Stomach (tissue), 9 donors: Measurements from ENCODE around the gene KCNIP4. TPM values are rescaled to one million over a fixed set of nuclear protein-coding genes. Genes with fewer than 3 reads are reported as not detected.

ENCODE experiments used
- DNase-seq, 2 donors: peaks; one replicate each; pipeline versions ENCODE4 v3.0.0 to v3.0.0-alpha.2; 2013 to 2019
- H3K27ac ChIP-seq, 5 donors: fragments of 200-600 bp in 4 of 5; sonication (generic) in 4 of 5; one replicate each; pipeline ENCODE4 v1.5.1; 2013 to 2019; ENCODE audit warnings: mild to moderate bottlenecking in 1 of 5, moderate library complexity in 1 of 5
- H3K27me3 ChIP-seq, 3 donors: fragments of 200-600 bp; sonication (generic); one replicate each; pipeline ENCODE4 v1.5.1; 2017 to 2019; ENCODE audit warnings: mixed run types in 1 of 3
- H3K36me3 ChIP-seq, 4 donors: fragments of 200-600 bp; sonication (generic); 1 replicate in 3 of 4; 2 replicates in 1 of 4; pipeline ENCODE4 v1.5.1; 2016 to 2019
- H3K4me1 ChIP-seq, 4 donors: fragments of 200-600 bp; sonication (generic); one replicate each; pipeline ENCODE4 v1.5.1; 2016 to 2019
- H3K4me3 ChIP-seq, 4 donors: fragments of 200-600 bp; sonication (generic) in 3 of 4; one replicate each; pipeline ENCODE4 v1.5.1; 2016 to 2019; ENCODE audit warnings: mild to moderate bottlenecking in 1 of 4
- H3K9me3 ChIP-seq, 4 donors: fragments of 200-600 bp; sonication (generic); one replicate each; pipeline ENCODE4 v1.5.1; 2016 to 2019
- EP300 ChIP-seq: sonication (generic); formaldehyde crosslinking; IDR thresholded peaks from one replicate; pipeline ENCODE4 v1.6.1; 2017; ENCODE audit warnings: antibody characterized with exemption
- POLR2A ChIP-seq, 4 donors: fragments of 450-650 bp; IDR thresholded peaks; one replicate each; pipeline ENCODE4 v1.6.1; 2016; ENCODE audit warnings: antibody characterized with exemption in 4 of 4, control low read depth in 2 of 4, mild to moderate bottlenecking in 1 of 4, moderate library complexity in 1 of 4
- POLR2AphosphoS5 ChIP-seq, 3 donors: sonication (generic); formaldehyde crosslinking; IDR thresholded peaks; one replicate each; pipeline ENCODE4 v1.6.1; 2016; ENCODE audit warnings: antibody characterized with exemption in 3 of 3
- WGBS, 5 donors: extraction: QIAGEN DNeasy Blood & Tissue Kit in 3 of 5; methylation state at CpG; one replicate each; pipeline versions ENCODE4 v1.1.5 to v1.1.7; 2013 to 2018; 5-methylcytosine and 5-hydroxymethylcytosine counted together
- intact Hi-C: fragments of 100-400 bp; cut with DNase I; formaldehyde crosslinking; loops from one replicate; pipeline ENCODE4 v1.15.1; 2023; ENCODE audit warnings: low total_unique reads
- polyA plus RNA-seq, 3 donors: library from polyadenylated mRNA; stranded (reverse); fragments of 200-250 nt; gene quantifications; one replicate each; pipeline ENCODE4 v1.2.3, GENCODE V29; 2013
- total RNA-seq, 5 donors: library from RNA; depleted of rRNA; stranded (reverse); fragments of >200 nt; gene quantifications; one replicate each; pipeline versions ENCODE4 v1.1.0 to v1.2.3, GENCODE V29; 2014 to 2016
- TF ChIP-seq, protein P1 (sequence below), 7 experiments: fragments of 450-650 bp in 4 of 7; fragments of 200-600 bp in 3 of 7; sonication (generic) in 3 of 7; IDR thresholded peaks; one replicate each; pipeline ENCODE4 v1.5.1; 2016 to 2019; ENCODE audit warnings: antibody characterized with exemption in 7 of 7, control low read depth in 2 of 7, mild to moderate bottlenecking in 1 of 7
- donor health status: healthy with polysubstance abuse.
- donor health status: Bipolar disorder and iron deficiency.
- donor health status: healthy.

KCNIP4 gene
- total and polyA plus RNA-seq, 8 donors: 0.23 to 1.8 (median 1.3) TPM; not detected in 4

DNA sequence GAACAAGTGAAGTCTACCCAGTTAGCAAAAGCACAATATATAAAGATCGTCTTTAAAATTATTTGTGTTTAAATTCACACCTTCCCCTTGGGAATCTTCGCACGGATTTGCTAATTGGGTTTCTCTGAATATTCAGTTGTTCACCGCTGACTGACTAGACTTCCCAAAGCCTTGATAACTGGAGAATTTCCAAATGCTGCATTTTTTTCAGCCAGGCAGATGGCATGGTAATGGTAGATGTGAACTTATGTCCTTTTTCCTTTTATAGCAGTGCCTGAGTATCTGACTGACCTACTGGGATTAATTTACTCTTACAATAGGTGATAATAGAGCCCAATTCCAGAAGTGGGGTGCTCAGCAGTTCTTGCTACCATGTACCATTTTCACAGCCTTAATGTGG is 700.2 kb downstream of the KCNIP4 start:
- 89 to 95% (median 93%) methylated on average over 4 of the region's 4 CpGs for WGBS, 5 donors
- intact Hi-C loops: no loop called here

DNA sequence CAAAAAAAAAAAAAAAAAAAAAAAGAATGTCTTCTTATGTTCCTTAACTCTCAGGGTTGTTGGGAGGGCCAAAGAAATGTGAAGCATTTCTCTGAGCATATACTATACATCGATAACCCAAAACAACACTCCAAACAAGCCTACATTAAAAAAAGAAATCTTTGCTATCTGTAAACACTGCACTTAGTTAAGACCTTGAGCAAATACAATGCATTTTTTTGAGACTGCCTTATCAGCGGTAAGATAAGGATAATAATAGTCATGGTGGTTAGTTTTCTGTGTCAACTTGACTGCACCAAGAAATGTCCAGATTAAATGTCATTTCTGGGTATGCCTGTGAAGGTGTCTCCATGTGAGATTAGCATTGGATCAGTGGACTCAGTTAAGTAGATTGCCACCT is 706.4 kb downstream of the KCNIP4 start:
- DNase-seq: peak in 1 of 2 donors; percentile 25
- intact Hi-C loops: no loop called here
- WGBS, 5 donors: 34 to 63% (median 49%) methylated on average over 2 of the region's 2 CpGs
- Histone ChIP-seq H3K27me3 (no peaks in the 10 kb centered on the region), H3K4me3 (no peak overlapping the region), H3K4me1 (peaks cover 0 to 3% (median 0%) of the 10 kb centered on the region in 4 donors), H3K27ac (no peak overlapping the region), H3K9me3 (no peaks in the 10 kb centered on the region), H3K36me3 (no peaks in the 10 kb centered on the region)
- peak in 2 of 3 donors; percentile 47 to 69 for TF ChIP-seq POLR2AphosphoS5 (IDR thresholded peaks at IDR 0.05)
- no peak for TF ChIP-seq EP300

More for the DNA sequence above, 700.2 kb downstream of the KCNIP4 start:
- Histone ChIP-seq H3K4me3 (no peak overlapping the region), H3K27ac (no peak overlapping the region), H3K27me3 (no peaks in the 10 kb centered on the region), H3K36me3 (no peaks in the 10 kb centered on the region), H3K9me3 (no peaks in the 10 kb centered on the region), H3K4me1 (no peaks in the 10 kb centered on the region)
- no peak for DNase-seq
- TF ChIP-seq POLR2A (IDR thresholded peaks at IDR 0.05) (no peak), EP300 (no peak), POLR2AphosphoS5 (IDR thresholded peaks at IDR 0.05) (no peak)
- TF ChIP-seq, protein P1, sequence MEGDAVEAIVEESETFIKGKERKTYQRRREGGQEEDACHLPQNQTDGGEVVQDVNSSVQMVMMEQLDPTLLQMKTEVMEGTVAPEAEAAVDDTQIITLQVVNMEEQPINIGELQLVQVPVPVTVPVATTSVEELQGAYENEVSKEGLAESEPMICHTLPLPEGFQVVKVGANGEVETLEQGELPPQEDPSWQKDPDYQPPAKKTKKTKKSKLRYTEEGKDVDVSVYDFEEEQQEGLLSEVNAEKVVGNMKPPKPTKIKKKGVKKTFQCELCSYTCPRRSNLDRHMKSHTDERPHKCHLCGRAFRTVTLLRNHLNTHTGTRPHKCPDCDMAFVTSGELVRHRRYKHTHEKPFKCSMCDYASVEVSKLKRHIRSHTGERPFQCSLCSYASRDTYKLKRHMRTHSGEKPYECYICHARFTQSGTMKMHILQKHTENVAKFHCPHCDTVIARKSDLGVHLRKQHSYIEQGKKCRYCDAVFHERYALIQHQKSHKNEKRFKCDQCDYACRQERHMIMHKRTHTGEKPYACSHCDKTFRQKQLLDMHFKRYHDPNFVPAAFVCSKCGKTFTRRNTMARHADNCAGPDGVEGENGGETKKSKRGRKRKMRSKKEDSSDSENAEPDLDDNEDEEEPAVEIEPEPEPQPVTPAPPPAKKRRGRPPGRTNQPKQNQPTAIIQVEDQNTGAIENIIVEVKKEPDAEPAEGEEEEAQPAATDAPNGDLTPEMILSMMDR (IDR thresholded peaks at IDR 0.05): no peak

DNA sequence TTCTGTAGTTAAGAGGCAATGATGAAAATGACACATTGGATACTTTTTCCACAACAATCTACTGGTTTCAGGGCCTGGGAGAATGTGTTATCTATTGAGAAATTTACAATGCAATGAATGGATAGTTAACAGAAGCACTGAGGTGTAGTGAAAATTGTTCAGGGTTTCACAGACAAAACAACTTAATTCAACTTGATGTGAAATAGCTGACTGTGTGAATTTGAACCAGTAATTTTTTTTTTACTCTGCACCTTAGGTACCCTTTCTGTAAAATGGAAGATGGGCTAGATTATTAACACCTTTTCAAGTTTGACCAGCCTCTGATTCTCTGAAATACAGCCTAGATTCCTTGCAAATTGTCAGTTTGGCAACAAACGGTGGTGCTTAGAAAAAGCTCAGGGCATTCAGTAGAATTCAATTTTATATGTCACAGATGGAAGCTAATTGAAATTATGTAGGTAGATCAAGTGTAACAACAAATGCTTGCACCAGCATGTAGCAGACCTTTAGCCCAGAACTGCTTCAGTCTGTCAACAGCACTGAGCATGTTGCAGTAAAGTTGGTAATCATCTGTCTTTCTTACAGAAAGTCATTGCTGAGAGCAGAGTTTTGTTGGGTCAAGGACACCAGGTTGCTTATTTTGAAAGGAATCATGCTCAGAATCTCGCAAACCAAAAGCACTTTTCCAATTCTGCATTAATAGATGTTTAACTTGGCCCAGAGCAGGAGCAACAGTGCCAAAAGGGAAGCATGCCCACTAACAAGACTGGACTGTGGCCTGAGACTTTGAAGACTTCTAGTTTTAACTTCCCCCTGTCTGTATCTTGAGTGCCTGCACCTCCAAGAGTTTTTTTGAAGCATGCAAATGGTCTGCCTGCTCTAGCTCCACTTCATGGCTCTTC is 721.7 kb downstream of the KCNIP4 start:
- peaks cover 0 to 3% (median 0%) of the 10 kb centered on the region in 4 donors for H3K4me1 ChIP-seq
- H3K4me3 ChIP-seq: no peak overlapping the region
- no peak overlapping the region for H3K27ac ChIP-seq
- intact Hi-C loops: no loop called here
- peak in 1 of 2 donors; percentile 80 for DNase-seq
- TF ChIP-seq POLR2A (IDR thresholded peaks at IDR 0.05): no peak
- no peak for TF ChIP-seq POLR2AphosphoS5 (IDR thresholded peaks at IDR 0.05)
- no peak for TF ChIP-seq EP300
- TF ChIP-seq, protein P1 (IDR thresholded peaks at IDR 0.05): no peak
- WGBS, 5 donors: 24 to 33% (median 27%) methylated on average over 2 of the region's 2 CpGs
- no peaks in the 10 kb centered on the region for H3K9me3 ChIP-seq
- H3K27me3 ChIP-seq: no peaks in the 10 kb centered on the region
- H3K36me3 ChIP-seq: no peaks in the 10 kb centered on the region

DNA sequence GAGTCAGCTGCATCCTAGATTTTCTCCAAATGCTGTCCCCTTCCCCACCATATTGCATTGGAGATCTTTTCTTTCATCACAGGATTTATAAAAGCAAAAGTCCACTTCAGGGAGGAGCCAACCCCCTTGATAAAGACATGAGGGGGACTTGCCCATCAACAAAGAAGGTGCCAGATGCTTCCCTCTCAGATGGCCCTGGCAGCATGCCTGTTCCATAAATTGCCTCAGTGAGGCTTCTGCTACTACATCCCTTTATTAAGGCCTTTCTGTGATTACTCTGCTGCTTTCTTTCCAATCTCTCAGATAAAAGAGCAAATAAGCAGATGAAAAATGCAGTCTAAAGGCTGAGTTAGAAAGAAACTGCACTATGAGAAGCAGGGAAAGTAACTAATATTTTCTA is 736.7 kb downstream of the KCNIP4 start:
- Histone ChIP-seq H3K9me3 (no peaks in the 10 kb centered on the region), H3K36me3 (no peaks in the 10 kb centered on the region), H3K4me1 (no peaks in the 10 kb centered on the region), H3K4me3 (no peak overlapping the region), H3K27me3 (no peaks in the 10 kb centered on the region), H3K27ac (no peak overlapping the region)
- TF ChIP-seq, protein P1 (IDR thresholded peaks at IDR 0.05): no peak
- no peak for TF ChIP-seq POLR2AphosphoS5 (IDR thresholded peaks at IDR 0.05)
- no peak for TF ChIP-seq EP300
- TF ChIP-seq POLR2A (IDR thresholded peaks at IDR 0.05): no peak
- intact Hi-C loops: no loop called here
- no peak for DNase-seq

DNA sequence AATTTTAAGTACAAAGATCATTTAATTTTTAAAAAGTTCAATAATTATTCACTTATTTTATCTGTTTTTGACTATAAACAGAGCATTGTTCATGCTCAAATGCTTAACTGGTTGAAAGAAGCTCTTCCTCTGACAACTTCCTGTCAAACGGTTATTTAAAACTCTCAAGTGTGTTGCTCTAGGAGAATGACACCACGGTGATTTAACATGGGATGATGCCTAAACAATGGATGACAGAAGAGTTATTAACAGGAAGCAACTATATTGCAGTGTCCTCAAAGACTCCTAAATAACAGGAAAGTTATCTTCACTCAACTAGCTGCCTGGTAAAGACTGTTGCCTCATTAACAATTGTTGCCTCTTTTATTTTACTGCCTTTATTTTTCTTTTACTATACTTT is 738.7 kb downstream of the KCNIP4 start:
- H3K36me3 ChIP-seq: no peaks in the 10 kb centered on the region
- H3K27ac ChIP-seq: no peak overlapping the region
- no peaks in the 10 kb centered on the region for H3K27me3 ChIP-seq
- 29 to 62% (median 41%) methylated on average over 2 of the region's 2 CpGs for WGBS, 5 donors
- intact Hi-C loops: no loop called here
- peaks cover 0 to 7% (median 0%) of the 10 kb centered on the region in 4 donors for H3K4me1 ChIP-seq
- no peak for DNase-seq
- no peak overlapping the region for H3K4me3 ChIP-seq
- no peaks in the 10 kb centered on the region for H3K9me3 ChIP-seq
- TF ChIP-seq, protein P1 (IDR thresholded peaks at IDR 0.05): no peak
- TF ChIP-seq POLR2A (IDR thresholded peaks at IDR 0.05) (no peak), POLR2AphosphoS5 (IDR thresholded peaks at IDR 0.05) (no peak), EP300 (no peak)
